Transverse colon (tissue), 4 donors: Measurements from ENCODE around the gene KCNN1. TPM values are rescaled to one million over a fixed set of nuclear protein-coding genes. Genes with fewer than 3 reads are reported as not detected.
"Not testable (repeated sequence)": the region's sequence is repeated elsewhere in the genome, so short reads cannot be mapped to it uniquely, and the experiment has no call there.

Source experiments
- DNase-seq: peaks from one replicate; pipeline ENCODE4 v3.0.0-alpha.2; 2019
- H3K27ac ChIP-seq, 4 donors: fragments of 200-600 bp; sonication (generic); 2 replicates each; pipeline ENCODE4 v1.5.1; 2016 to 2018; ENCODE audit warnings: inconsistent platforms in 4 of 4
- H3K27me3 ChIP-seq: fragments of 200-600 bp; sonication (generic); 2 replicates; pipeline ENCODE4 v1.5.1; 2017; ENCODE audit warnings: inconsistent platforms
- H3K36me3 ChIP-seq, 4 donors: fragments of 200-600 bp; sonication (generic); 2 replicates each; pipeline ENCODE4 v1.5.1; 2017 to 2019; ENCODE audit warnings: inconsistent platforms in 4 of 4
- H3K4me1 ChIP-seq, 4 donors: fragments of 200-600 bp; sonication (generic); 2 replicates each; pipeline ENCODE4 v1.5.1; 2017 to 2020; ENCODE audit warnings: inconsistent platforms in 4 of 4
- H3K4me3 ChIP-seq, 4 donors: fragments of 200-600 bp; sonication (generic); 1 replicate in 1 of 4; 2 replicates in 3 of 4; pipeline versions ENCODE4 v1.5.1 to v1.6.1; 2017 to 2019; ENCODE audit warnings: inconsistent platforms in 4 of 4
- H3K9me3 ChIP-seq, 2 donors: fragments of 200-600 bp; sonication (generic); 2 replicates each; pipeline ENCODE4 v1.5.1; 2017 to 2019; ENCODE audit warnings: inconsistent platforms in 2 of 2
- EP300 ChIP-seq: sonication (generic); formaldehyde crosslinking; IDR thresholded peaks from one replicate; pipeline ENCODE4 v1.6.1; 2017; ENCODE audit warnings: antibody characterized with exemption, low read depth
- POLR2A ChIP-seq: fragments of 450-650 bp; IDR thresholded peaks from one replicate; pipeline ENCODE4 v1.6.1; 2016; ENCODE audit warnings: antibody characterized with exemption, mild to moderate bottlenecking, moderate library complexity
- POLR2AphosphoS5 ChIP-seq, 3 donors: sonication (generic); formaldehyde crosslinking; IDR thresholded peaks; one replicate each; pipeline ENCODE4 v1.6.1; 2016; ENCODE audit warnings: antibody characterized with exemption in 3 of 3
- WGBS, 2 donors: methylation state at CpG; one replicate each; pipeline ENCODE4 v1.1.5; 2018; ENCODE audit warnings: low coverage in 1 of 2; 5-methylcytosine and 5-hydroxymethylcytosine counted together
- in situ Hi-C, 4 donors: fragments of 200-750 bp; cut with MboI; loops; one replicate each; pipeline versions ENCODE4 v1.15.0 to v1.15.1; 2017; ENCODE audit warnings: low sequenced_read_pairs in 3 of 4, low pct_ligation_motif_present in 1 of 4, low pct_unique_long_range_greater_than_20kb in 1 of 4
- intact Hi-C: fragments of 100-400 bp; cut with DNase I; formaldehyde crosslinking; loops from one replicate; pipeline ENCODE4 v1.15.1; 2023; ENCODE audit warnings: low total_unique reads
- total RNA-seq, 4 donors: library from RNA; depleted of rRNA; stranded (reverse); fragments of >200 nt; gene quantifications; one replicate each; pipeline ENCODE4 v1.1.0, GENCODE V29; 2016
- TF ChIP-seq, protein P1 (sequence below), 5 experiments: fragments of 200-600 bp in 3 of 5; fragments of 450-650 bp in 2 of 5; sonication (generic) in 3 of 5; IDR thresholded peaks; 1 replicate in 2 of 5; 2 replicates in 3 of 5; pipeline ENCODE4 v1.5.1; 2016 to 2017; ENCODE audit warnings: antibody characterized with exemption in 5 of 5, inconsistent platforms in 3 of 5, mild to moderate bottlenecking in 2 of 5, moderate library complexity in 1 of 5

The KCNN1 gene
- total RNA-seq, 4 donors from 2014 or later, result 1.6 TPM; not detected in 3

DNA sequence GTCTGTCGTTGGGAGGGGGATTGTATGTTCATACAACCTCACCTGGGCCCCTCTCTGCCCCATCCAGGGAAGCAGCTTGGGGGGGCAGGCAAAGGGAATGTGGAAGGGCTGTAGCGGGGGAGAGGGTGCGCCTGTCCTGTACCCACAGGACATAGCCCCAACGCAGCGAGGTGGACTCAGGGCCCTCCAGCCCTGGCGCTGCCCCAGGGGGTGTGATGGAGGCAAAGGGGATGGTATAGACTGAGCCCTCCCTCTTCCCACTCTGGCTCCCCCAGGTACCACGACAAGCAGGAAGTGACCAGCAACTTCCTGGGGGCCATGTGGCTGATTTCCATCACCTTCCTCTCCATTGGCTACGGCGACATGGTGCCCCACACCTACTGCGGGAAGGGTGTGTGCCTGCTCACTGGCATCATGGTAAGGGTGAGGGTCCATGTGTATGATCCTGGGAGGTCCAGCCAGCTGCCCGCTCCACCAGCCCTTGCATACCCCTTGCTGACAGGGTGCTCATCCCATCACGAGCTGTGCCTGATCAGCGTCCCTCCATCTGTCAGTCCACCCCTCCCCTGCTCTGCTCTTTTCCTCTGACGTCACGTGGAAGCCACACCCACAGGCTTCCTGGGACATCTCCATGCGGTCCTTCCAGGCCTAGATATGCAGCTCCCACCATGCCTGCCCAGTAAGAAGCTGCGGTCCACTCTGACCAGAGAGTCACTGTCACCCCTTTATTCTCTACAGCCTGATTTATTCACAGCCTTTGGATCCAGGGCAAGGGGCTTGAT lies 18.3 kb downstream of the KCNN1 start:
- H3K4me3 ChIP-seq, result no peak overlapping the region
- no peaks in the 10 kb centered on the region for H3K27me3 ChIP-seq
- no peaks in the 10 kb centered on the region for H3K4me1 ChIP-seq
- DNase-seq, result no peak
- WGBS, 2 donors, result 59% methylated on average over 17 of the region's 17 CpGs; no CpG with 5 or more reads in 1 of the 2 donors
- no peaks in the 10 kb centered on the region for H3K36me3 ChIP-seq
- intact Hi-C loops, result no loop called here
- no peak for TF ChIP-seq POLR2A
- TF ChIP-seq EP300, result no peak
- TF ChIP-seq POLR2AphosphoS5 (IDR thresholded peaks at IDR 0.05), result no peak
- TF ChIP-seq, protein P1, sequence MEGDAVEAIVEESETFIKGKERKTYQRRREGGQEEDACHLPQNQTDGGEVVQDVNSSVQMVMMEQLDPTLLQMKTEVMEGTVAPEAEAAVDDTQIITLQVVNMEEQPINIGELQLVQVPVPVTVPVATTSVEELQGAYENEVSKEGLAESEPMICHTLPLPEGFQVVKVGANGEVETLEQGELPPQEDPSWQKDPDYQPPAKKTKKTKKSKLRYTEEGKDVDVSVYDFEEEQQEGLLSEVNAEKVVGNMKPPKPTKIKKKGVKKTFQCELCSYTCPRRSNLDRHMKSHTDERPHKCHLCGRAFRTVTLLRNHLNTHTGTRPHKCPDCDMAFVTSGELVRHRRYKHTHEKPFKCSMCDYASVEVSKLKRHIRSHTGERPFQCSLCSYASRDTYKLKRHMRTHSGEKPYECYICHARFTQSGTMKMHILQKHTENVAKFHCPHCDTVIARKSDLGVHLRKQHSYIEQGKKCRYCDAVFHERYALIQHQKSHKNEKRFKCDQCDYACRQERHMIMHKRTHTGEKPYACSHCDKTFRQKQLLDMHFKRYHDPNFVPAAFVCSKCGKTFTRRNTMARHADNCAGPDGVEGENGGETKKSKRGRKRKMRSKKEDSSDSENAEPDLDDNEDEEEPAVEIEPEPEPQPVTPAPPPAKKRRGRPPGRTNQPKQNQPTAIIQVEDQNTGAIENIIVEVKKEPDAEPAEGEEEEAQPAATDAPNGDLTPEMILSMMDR (IDR thresholded peaks at IDR 0.05), result no peak
- H3K27ac ChIP-seq, result no peak overlapping the region
- no peaks in the 10 kb centered on the region for H3K9me3 ChIP-seq
- in situ Hi-C loops, result loop anchor here in 1 of 4 donors (25.0 kb wide), 1 partner anchor 123 kb away; the partner anchor contains the start of genes RPL18A and SLC5A5

DNA sequence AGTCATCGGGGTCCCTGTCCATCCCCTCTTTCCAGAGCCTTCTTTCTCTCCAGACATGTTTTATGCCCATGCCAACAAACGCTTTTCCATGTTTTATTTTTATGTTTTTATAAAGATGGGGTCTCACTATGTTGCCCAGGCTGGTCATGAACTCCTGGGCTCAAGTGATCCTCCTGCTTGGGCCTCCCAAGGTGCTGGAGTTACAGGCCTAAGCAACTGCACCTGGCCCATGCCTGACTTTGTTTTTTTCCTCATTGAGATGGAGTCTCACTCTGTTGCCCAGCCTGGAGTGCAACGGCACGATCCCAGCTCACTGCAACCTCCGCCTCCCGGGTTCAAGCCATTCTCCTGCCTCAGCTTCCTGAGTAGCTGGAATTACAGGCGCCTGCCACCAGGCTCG lies 19.7 kb downstream of the KCNN1 start:
- H3K4me1 ChIP-seq, intact Hi-C loops, H3K36me3 ChIP-seq, H3K4me3 ChIP-seq, H3K27me3 ChIP-seq, H3K27ac ChIP-seq, DNase-seq, H3K9me3 ChIP-seq: not testable (repeated sequence)
- in situ Hi-C loops, result loop anchor here in 1 of 4 donors (25.0 kb wide), 1 partner anchor 124 kb away; the partner anchor contains the start of genes RPL18A and SLC5A5
- whole genome bisulfite sequencing, 2 donors, result 83 to 88% methylated on average over 8 of the region's 8 CpGs

DNA sequence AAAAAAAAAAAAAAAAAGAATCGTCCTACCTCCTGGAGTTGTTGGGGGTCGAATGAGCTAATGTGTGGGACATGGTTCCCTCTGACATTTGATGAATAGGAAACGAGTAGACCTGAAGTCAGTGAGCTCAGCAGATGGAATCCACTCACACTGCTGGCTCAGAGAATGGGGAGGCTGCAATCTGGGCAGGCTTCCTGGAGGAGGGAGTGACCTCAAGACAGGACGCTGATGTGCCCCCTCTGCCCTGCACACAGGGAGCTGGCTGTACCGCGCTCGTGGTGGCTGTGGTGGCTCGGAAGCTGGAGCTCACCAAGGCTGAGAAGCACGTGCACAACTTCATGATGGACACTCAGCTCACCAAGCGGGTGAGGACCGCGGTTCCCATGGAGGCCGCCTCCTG lies 21.3 kb downstream of the KCNN1 start:
- no peaks in the 10 kb centered on the region for H3K4me1 ChIP-seq
- in situ Hi-C loops (loop anchor here in 1 of 4 donors (25.0 kb wide), 1 partner anchor 126 kb away; the partner anchor contains the start of genes RPL18A and SLC5A5), intact Hi-C loops (no loop called here)
- TF ChIP-seq POLR2AphosphoS5 (IDR thresholded peaks at IDR 0.05) (no peak), EP300 (no peak), POLR2A (no peak)
- TF ChIP-seq, protein P1 (IDR thresholded peaks at IDR 0.05), result no peak
- no peaks in the 10 kb centered on the region for H3K36me3 ChIP-seq
- H3K27ac ChIP-seq, result no peak overlapping the region
- no peak overlapping the region for H3K4me3 ChIP-seq
- no peaks in the 10 kb centered on the region for H3K9me3 ChIP-seq
- no peaks in the 10 kb centered on the region for H3K27me3 ChIP-seq
- WGBS, 2 donors, result 77 to 82% methylated on average over 3 to 13 of the region's 13 CpGs
- DNase-seq, result no peak

DNA sequence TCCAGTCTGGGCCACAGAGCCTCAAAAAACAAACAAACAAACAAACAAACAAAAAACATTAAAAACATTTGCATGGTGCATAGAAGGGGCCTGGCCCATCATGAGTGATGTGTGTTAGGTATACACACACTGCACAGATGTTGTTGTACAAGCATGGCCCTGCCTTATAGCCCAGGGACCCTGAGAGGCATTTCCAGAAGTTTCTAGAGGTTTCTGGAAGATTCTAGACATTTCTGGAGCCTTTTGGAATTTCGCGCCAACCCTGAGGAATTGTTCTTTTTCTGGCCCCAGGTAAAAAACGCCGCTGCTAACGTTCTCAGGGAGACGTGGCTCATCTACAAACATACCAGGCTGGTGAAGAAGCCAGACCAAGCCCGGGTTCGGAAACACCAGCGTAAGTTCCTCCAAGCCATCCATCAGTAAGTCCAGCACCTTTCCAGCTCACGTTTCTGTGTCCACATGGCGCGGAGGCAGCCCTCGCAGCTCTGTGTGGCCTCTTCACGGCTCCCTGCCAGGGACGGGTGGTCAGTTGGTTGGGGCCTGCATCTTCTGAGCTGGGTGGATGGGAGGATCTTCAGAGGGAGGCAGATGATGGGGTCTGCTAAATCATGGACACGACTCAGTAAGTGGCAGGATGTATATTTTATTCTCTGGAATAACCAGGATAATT lies 22.7 kb downstream of the KCNN1 start:
- Histone ChIP-seq H3K9me3 (no peaks in the 10 kb centered on the region), H3K4me1 (no peaks in the 10 kb centered on the region), H3K27ac (no peak overlapping the region), H3K4me3 (no peak overlapping the region), H3K36me3 (no peaks in the 10 kb centered on the region), H3K27me3 (peaks cover 4% of the 10 kb centered on the region)
- in situ Hi-C loops, result loop anchor here (5.0 to 25.0 kb wide), 5 partner anchors 37 to 127 kb away; partner anchors contain the start of genes RPL18A (in 1 of the 4) and SLC5A5 (in 1 of the 4)
- intact Hi-C loops, result loop anchor here (10.0 kb wide), 1 partner anchor 135 kb away; the partner anchor contains the start of gene RPL18A
- TF ChIP-seq POLR2AphosphoS5 (IDR thresholded peaks at IDR 0.05) (no peak), POLR2A (no peak), EP300 (no peak)
- TF ChIP-seq, protein P1 (IDR thresholded peaks at IDR 0.05), result no peak
- WGBS, 2 donors, result 90% methylated on average over 16 of the region's 16 CpGs; no CpG with 5 or more reads in 1 of the 2 donors
- no peak for DNase-seq
